ENCODE measurements around the gene SLC6A8. TPM values are rescaled to one million over a fixed set of nuclear protein-coding genes. Genes with fewer than 3 reads are reported as not detected.
"Not testable (repeated sequence)": the region's sequence is repeated elsewhere in the genome, so short reads cannot be mapped to it uniquely, and the experiment has no call there.

SLC6A8 gene
- total and polyA plus RNA-seq, 2 donors from 2014 or later: 79.7 to 110 TPM

DNA sequence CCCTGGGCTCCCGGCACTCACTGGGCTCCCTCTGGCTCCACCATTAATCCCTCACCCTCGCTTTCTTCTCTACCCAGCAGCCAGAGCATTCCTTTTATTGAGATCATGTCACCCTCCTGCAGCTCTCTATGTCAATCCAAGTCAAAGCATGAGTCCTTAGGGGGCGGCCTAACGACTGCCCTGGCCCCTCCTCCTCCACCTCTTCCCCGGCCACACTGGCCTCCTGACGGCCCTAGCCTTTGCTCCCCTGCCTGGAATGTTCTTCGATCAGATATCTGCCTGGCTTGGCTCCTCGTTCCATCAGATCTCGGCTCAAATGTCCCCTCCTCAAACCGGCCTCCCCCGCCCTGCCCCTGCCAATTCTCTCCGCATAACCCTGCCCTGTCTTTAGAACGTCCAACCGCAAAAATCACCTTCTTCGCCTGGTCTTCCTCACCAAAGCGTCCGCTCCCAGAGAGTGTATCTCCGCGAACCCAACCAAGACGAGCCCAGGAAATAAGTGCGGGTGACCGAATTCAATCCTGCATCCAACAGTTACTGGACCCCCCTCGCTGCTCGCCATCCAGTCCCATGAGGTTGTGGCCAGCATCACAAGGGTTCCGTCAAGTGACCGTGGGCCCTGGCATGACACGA is 13.4 kb upstream of the SLC6A8 start:
- Histone ChIP-seq H3K4me3 (ENCODE audit: low read length in 3 of 3) (no peak overlapping the region), H3K27me3 (ENCODE audit: control insufficient read depth, insufficient read depth, low read length) (no peaks in the 10 kb centered on the region), H3K4me1 (ENCODE audit: control insufficient read depth in 2 of 3, insufficient read depth in 2 of 3, low read depth in 1 of 3, low read length in 3 of 3) (no peaks in the 10 kb centered on the region), H3K27ac (ENCODE audit: low read depth in 2 of 2, low read length in 2 of 2) (no peak overlapping the region), H3K9ac (ENCODE audit: low read length in 3 of 3) (no peak overlapping the region), H3K36me3 (ENCODE audit: control insufficient read depth in 2 of 3, insufficient read depth in 3 of 3, low read length in 3 of 3) (no peaks in the 10 kb centered on the region), H3K9me3 (ENCODE audit: control insufficient read depth in 2 of 3, insufficient read depth in 1 of 3, low read length in 3 of 3) (no peaks in the 10 kb centered on the region)
- no peak for TF ChIP-seq CTCF (IDR thresholded peaks at IDR 0.05; ENCODE audit: borderline replicate concordance, extremely low read depth, insufficient read depth)
- intact Hi-C loops (cut with DNase I): no loop called here
- no peak for FAIRE-seq
- peak in 1 of 5 donors; percentile 46 for DNase-seq

GRCh38 chrX:153681175-153681574 is 6.6 kb upstream of the SLC6A8 start:
- Histone ChIP-seq H3K4me1 (ENCODE audit: control insufficient read depth in 2 of 3, insufficient read depth in 2 of 3, low read depth in 1 of 3, low read length in 3 of 3) (no peaks in the 10 kb centered on the region), H3K9ac (ENCODE audit: low read length in 3 of 3) (no peak overlapping the region), H3K27ac (ENCODE audit: low read depth in 2 of 2, low read length in 2 of 2) (no peak overlapping the region), H3K4me3 (ENCODE audit: low read length in 3 of 3) (no peak overlapping the region), H3K9me3 (ENCODE audit: control insufficient read depth in 2 of 3, insufficient read depth in 1 of 3, low read length in 3 of 3) (no peaks in the 10 kb centered on the region), H3K36me3 (ENCODE audit: control insufficient read depth in 2 of 3, insufficient read depth in 3 of 3, low read length in 3 of 3) (no peaks in the 10 kb centered on the region), H3K27me3 (ENCODE audit: control insufficient read depth, insufficient read depth, low read length) (no peaks in the 10 kb centered on the region)
- TF ChIP-seq CTCF (IDR thresholded peaks at IDR 0.05; ENCODE audit: borderline replicate concordance, extremely low read depth, insufficient read depth): no peak
- FAIRE-seq: no peak
- intact Hi-C loops (cut with DNase I): no loop called here
- DNase-seq: peak in 1 of 5 donors; percentile 49

GRCh38 chrX:153683486-153683885 is 4.2 kb upstream of the SLC6A8 start:
- H3K27me3 ChIP-seq (ENCODE audit: control insufficient read depth, insufficient read depth, low read length); H3K9ac ChIP-seq (ENCODE audit: low read length in 3 of 3); H3K36me3 ChIP-seq (ENCODE audit: control insufficient read depth in 2 of 3, insufficient read depth in 3 of 3, low read length in 3 of 3); H3K4me3 ChIP-seq (ENCODE audit: low read length in 3 of 3); FAIRE-seq; intact Hi-C loops (cut with DNase I); H3K4me1 ChIP-seq (ENCODE audit: control insufficient read depth in 2 of 3, insufficient read depth in 2 of 3, low read depth in 1 of 3, low read length in 3 of 3); H3K27ac ChIP-seq (ENCODE audit: low read depth in 2 of 2, low read length in 2 of 2); H3K9me3 ChIP-seq (ENCODE audit: control insufficient read depth in 2 of 3, insufficient read depth in 1 of 3, low read length in 3 of 3): not testable (repeated sequence)
- DNase-seq: peak in 2 of 5 donors; percentile 15 to 28

DNA sequence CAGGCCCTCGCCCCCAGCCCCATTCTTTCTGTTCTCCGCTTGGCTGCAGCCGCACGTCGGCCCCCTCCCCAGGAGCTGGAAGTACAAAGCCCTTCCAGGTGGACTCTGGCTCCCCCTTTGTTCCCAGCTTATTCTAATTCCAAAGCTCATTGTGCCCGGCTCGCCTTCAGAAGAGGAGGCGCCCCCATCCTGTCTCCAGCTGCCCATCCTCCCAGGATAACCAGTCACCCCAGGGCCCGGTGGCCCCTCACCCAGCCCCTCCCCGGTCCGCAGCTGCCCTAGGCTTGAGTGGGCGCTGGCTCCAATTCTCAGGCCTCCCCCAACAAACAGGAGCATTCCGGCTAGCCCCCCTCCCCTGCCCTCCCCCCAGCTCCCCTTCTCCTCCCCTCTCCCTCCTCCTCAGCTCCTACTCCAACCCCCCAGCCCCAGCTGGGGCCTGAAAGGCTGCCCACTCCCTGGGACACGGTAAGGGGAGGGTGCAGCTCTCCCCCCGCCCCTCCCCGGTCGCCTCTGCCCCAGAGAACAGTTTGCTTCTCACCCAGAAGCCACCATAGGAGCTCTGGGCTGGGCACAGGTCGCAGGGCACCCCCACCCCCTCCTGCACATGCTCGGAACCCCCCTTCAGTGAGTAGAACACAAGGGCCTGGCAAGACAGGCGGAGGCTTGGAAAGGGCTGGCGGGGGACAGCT is 3.1 kb upstream of the SLC6A8 start:
- Histone ChIP-seq H3K27me3 (ENCODE audit: control insufficient read depth, insufficient read depth, low read length) (no peaks in the 10 kb centered on the region), H3K4me3 (ENCODE audit: low read length in 3 of 3) (no peak overlapping the region), H3K4me1 (ENCODE audit: control insufficient read depth in 2 of 3, insufficient read depth in 2 of 3, low read depth in 1 of 3, low read length in 3 of 3) (peaks cover 0 to under 1% (median 0%) of the 10 kb centered on the region in 3 donors), H3K9me3 (ENCODE audit: control insufficient read depth in 2 of 3, insufficient read depth in 1 of 3, low read length in 3 of 3) (no peaks in the 10 kb centered on the region), H3K36me3 (ENCODE audit: control insufficient read depth in 2 of 3, insufficient read depth in 3 of 3, low read length in 3 of 3) (no peaks in the 10 kb centered on the region), H3K27ac (ENCODE audit: low read depth in 2 of 2, low read length in 2 of 2) (no peak overlapping the region), H3K9ac (ENCODE audit: low read length in 3 of 3) (no peak overlapping the region)
- intact Hi-C loops (cut with DNase I): no loop called here
- no peak for TF ChIP-seq CTCF (IDR thresholded peaks at IDR 0.05; ENCODE audit: borderline replicate concordance, extremely low read depth, insufficient read depth)
- DNase-seq (peak in 2 of 5 donors; percentile 49 to 66), FAIRE-seq (no peak)

All from kidney (tissue), 14 donors.